H9 (cell line): ENCODE data around the gene RSBN1L. TPM values are rescaled to one million over a fixed set of nuclear protein-coding genes. Genes with fewer than 3 reads are reported as not detected.
A peak's percentile ranks its signal among the peaks of the same experiment; 100 is the strongest.

Experiments used
- DNase-seq: peaks from one replicate; pipeline ENCODE4 v3.0.0-alpha.2; 2017
- H2AFZ ChIP-seq: one replicate; pipeline ENCODE4 v1.6.1; 2013; ENCODE audit warnings: mild to moderate bottlenecking, low read length, control low read depth, moderate library complexity
- H2AK5ac ChIP-seq: 2 replicates; pipeline ENCODE4 v1.6.1; 2013; ENCODE audit warnings: low read length, control low read depth, mixed read lengths; ENCODE audit not compliant: insufficient read length
- H2BK120ac ChIP-seq: one replicate; pipeline ENCODE4 v1.6.1; 2013; ENCODE audit warnings: low read depth, mild to moderate bottlenecking, low read length, control low read depth, inconsistent platforms; ENCODE audit not compliant: poor library complexity, severe bottlenecking
- H2BK12ac ChIP-seq: 2 replicates; pipeline ENCODE4 v1.6.1; 2013; ENCODE audit warnings: low read length, control low read depth, mixed read lengths, low read depth; ENCODE audit not compliant: insufficient read length
- H2BK15ac ChIP-seq: 2 replicates; pipeline ENCODE4 v1.6.1; 2013; ENCODE audit warnings: low read depth, low read length, control low read depth
- H2BK20ac ChIP-seq: one replicate; pipeline ENCODE4 v1.6.1; 2013; ENCODE audit warnings: low read depth, mild to moderate bottlenecking, low read length, control low read depth, inconsistent platforms; ENCODE audit not compliant: poor library complexity, severe bottlenecking
- H2BK5ac ChIP-seq: 2 replicates; pipeline ENCODE4 v1.6.1; 2013; ENCODE audit warnings: low read length, control low read depth, mixed read lengths; ENCODE audit not compliant: insufficient read length
- H3K14ac ChIP-seq: 2 replicates; pipeline ENCODE4 v1.6.1; 2013; ENCODE audit warnings: low read length, control low read depth; ENCODE audit not compliant: insufficient read depth
- H3K18ac ChIP-seq: 2 replicates; pipeline ENCODE4 v1.6.1; 2013; ENCODE audit warnings: low read depth, mild to moderate bottlenecking, mixed read lengths, low read length, control low read depth; ENCODE audit not compliant: insufficient read length
- H3K23ac ChIP-seq: 2 replicates; pipeline ENCODE4 v1.6.1; 2013; ENCODE audit warnings: low read length, control low read depth, mixed read lengths, low read depth; ENCODE audit not compliant: insufficient read length
- H3K23me2 ChIP-seq: 2 replicates; pipeline ENCODE4 v1.6.1; 2013; ENCODE audit warnings: low read depth, mild to moderate bottlenecking, mixed read lengths, low read length, control low read depth; ENCODE audit not compliant: insufficient read length, poor library complexity, severe bottlenecking
- H3K27ac ChIP-seq: 2 replicates; pipeline ENCODE4 v1.5.1; 2013; ENCODE audit warnings: low read length, control low read depth, mixed read lengths, low read depth; ENCODE audit not compliant: insufficient read length
- H3K27me3 ChIP-seq: 2 replicates; pipeline ENCODE4 v1.6.1; 2013; ENCODE audit warnings: low read length, control low read depth, inconsistent platforms; ENCODE audit not compliant: insufficient read depth
- H3K4ac ChIP-seq: 2 replicates; pipeline ENCODE4 v1.6.1; 2013; ENCODE audit warnings: low read depth, mild to moderate bottlenecking, control low read depth, inconsistent platforms, low read length, moderate library complexity
- H3K4me1 ChIP-seq: 2 replicates; pipeline ENCODE4 v1.6.1; 2013; ENCODE audit warnings: low read length, control low read depth, inconsistent platforms; ENCODE audit not compliant: insufficient read depth
- H3K4me2 ChIP-seq: 2 replicates; pipeline ENCODE4 v1.6.1; 2013; ENCODE audit warnings: low read length, control low read depth, mixed read lengths; ENCODE audit not compliant: insufficient read length, insufficient read depth
- H3K56ac ChIP-seq: 2 replicates; pipeline ENCODE4 v1.6.1; 2013; ENCODE audit warnings: low read depth, mild to moderate bottlenecking, mixed read lengths, low read length, control low read depth; ENCODE audit not compliant: insufficient read length
- H3K79me1 ChIP-seq: 2 replicates; pipeline ENCODE4 v1.6.1; 2013; ENCODE audit warnings: low read depth, mild to moderate bottlenecking, moderate library complexity, low read length, control low read depth, inconsistent platforms; ENCODE audit not compliant: insufficient read depth, poor library complexity, severe bottlenecking
- H3K79me2 ChIP-seq: 2 replicates; pipeline ENCODE4 v1.6.1; 2013; ENCODE audit warnings: low read length, control low read depth, inconsistent platforms; ENCODE audit not compliant: insufficient read depth
- H3K9ac ChIP-seq: 2 replicates; pipeline ENCODE4 v1.6.1; 2013; ENCODE audit warnings: low read length, control low read depth, mixed read lengths; ENCODE audit not compliant: insufficient read length; ENCODE audit errors: extremely low read depth
- H3K9me3 ChIP-seq: one replicate; pipeline ENCODE4 v1.6.1; 2013; ENCODE audit warnings: low read depth, low read length, inconsistent platforms; ENCODE audit not compliant: control insufficient read depth
- H3T11ph ChIP-seq: one replicate; pipeline ENCODE4 v1.6.1; 2013; ENCODE audit warnings: mild to moderate bottlenecking, low read length, control low read depth, inconsistent platforms
- H4K20me1 ChIP-seq: one replicate; pipeline ENCODE4 v1.6.1; 2013; ENCODE audit not compliant: control insufficient read depth, insufficient read length, insufficient read depth
- H4K5ac ChIP-seq: 2 replicates; pipeline ENCODE4 v1.6.1; 2013; ENCODE audit warnings: low read depth, mild to moderate bottlenecking, mixed read lengths, low read length, control low read depth; ENCODE audit not compliant: insufficient read length
- H4K8ac ChIP-seq: replicated peaks from 2 replicates; pipeline ENCODE4 v1.6.1; 2013; ENCODE audit warnings: low read length, control low read depth, mixed read lengths, low read depth; ENCODE audit not compliant: insufficient read length
- H4K91ac ChIP-seq: 2 replicates; pipeline ENCODE4 v1.6.1; 2013; ENCODE audit warnings: low read depth, mild to moderate bottlenecking, moderate library complexity, mixed read lengths, low read length, control low read depth; ENCODE audit not compliant: insufficient read length
- H3K27ac Mint-ChIP-seq, 3 experiments: 2 replicates in 2 of 3; 3 replicates in 1 of 3; pipeline ENCODE4 v1.8.0; 2020 to 2021; ENCODE audit warnings: mixed read lengths in 3 of 3, mild to moderate bottlenecking in 1 of 3, moderate library complexity in 1 of 3
- H3K27me3 Mint-ChIP-seq: 2 replicates; pipeline ENCODE4 v1.8.0; 2021; ENCODE audit warnings: low read depth, mild to moderate bottlenecking, moderate library complexity, mixed read lengths
- H3K36me3 Mint-ChIP-seq, 3 experiments: 2 replicates in 2 of 3; 3 replicates in 1 of 3; pipeline ENCODE4 v1.8.0; 2020 to 2021; ENCODE audit warnings: low read depth in 3 of 3, mixed read lengths in 3 of 3; ENCODE audit not compliant: insufficient read depth in 1 of 3
- H3K4me1 Mint-ChIP-seq, 2 experiments: 2 replicates each; pipeline ENCODE4 v1.8.0; 2020; ENCODE audit warnings: mixed read lengths in 2 of 2
- H3K4me3 Mint-ChIP-seq, 2 experiments: 2 replicates in 1 of 2; 3 replicates in 1 of 2; pipeline ENCODE4 v1.8.0; 2020 to 2021; ENCODE audit warnings: mild to moderate bottlenecking in 2 of 2, mixed read lengths in 2 of 2, moderate library complexity in 1 of 2
- H3K9me3 Mint-ChIP-seq, 2 experiments: 2 replicates in 1 of 2; 3 replicates in 1 of 2; pipeline ENCODE4 v1.8.0; 2020; ENCODE audit warnings: mild to moderate bottlenecking in 2 of 2, mixed read lengths in 2 of 2, moderate library complexity in 1 of 2
- WGBS: extraction: QIAGEN DNeasy Blood & Tissue Kit; methylation state at CpG from one replicate; pipeline ENCODE4 v1.1.7; 2013; ENCODE audit warnings: missing lambda C conversion rate, low lambda C conversion rate, mixed read lengths; ENCODE audit not compliant: insufficient read length; ENCODE audit errors: extremely low coverage; 5-methylcytosine and 5-hydroxymethylcytosine counted together
- total RNA-seq: library from RNA; stranded (reverse); gene quantifications from 2 replicates; pipeline ENCODE4 v1.2.1, GENCODE V29; 2021
- TF ChIP-seq, protein P1 (sequence below): fragments of 200-600 bp; sonication (generic); conservative IDR thresholded peaks from 3 replicates; pipeline ENCODE4 v1.8.0; 2021; ENCODE audit warnings: antibody characterized with exemption, mild to moderate bottlenecking

The RSBN1L gene
- total RNA-seq, 1 experiment from 2014 or later, result 20.6 TPM

DNA sequence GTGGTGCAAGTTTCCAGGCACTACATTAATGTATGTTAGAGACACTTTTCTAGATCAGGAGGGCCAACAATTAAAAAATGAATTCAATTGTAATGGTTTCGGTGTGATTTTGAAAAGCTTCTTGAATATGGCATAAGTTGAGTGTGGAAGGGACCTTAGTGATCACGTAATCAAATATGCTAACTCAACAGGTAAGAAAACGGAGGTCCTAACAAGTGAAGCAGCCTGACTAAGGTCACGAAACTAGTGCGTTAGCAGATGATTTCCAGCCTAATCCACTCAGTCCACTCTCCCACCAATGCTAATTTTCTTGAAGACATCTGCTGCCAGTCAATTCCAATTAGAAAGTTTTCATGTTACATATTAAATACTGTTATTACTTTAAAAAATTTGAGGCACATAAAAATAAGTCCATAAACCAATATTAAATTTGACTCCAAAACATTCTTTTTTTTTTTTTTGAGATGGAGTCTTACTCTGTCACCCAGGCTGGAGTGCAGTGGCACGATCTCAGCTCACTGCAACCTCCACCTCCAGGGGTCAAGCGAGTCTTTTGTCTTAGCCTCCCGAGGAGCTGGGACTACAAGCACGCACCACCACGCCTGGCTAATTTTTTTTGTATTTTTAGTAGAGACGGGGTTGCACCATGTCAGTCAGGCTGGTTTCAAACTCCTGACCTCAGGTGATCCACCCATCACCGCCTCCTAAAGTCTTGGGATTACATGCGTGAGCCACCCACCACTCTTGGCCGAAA, 2.3 kb upstream of the RSBN1L start:
- Histone ChIP-seq H2BK120ac (no peak overlapping the region), H3K18ac (no peak overlapping the region), H4K20me1 (peaks cover 2% of the 10 kb centered on the region), H2BK20ac (no peak overlapping the region), H2AFZ (no peak overlapping the region), H3K23ac (no peak overlapping the region), H2BK5ac (no peak overlapping the region), H3K4ac (no peak overlapping the region), H3K9me3 (no peaks in the 10 kb centered on the region), H2AK5ac (no peak overlapping the region), H3K27me3 (no peaks in the 10 kb centered on the region), H3K23me2 (peaks cover 6% of the 10 kb centered on the region), H3K4me1 (no peaks in the 10 kb centered on the region; the same call in 1 of the 2 replicates), H3K56ac (no peak overlapping the region), H2BK12ac (no peak overlapping the region), H3K4me2 (peak overlapping the region; percentile 32), H4K5ac (no peak overlapping the region), H3K27ac (no peak overlapping the region), H3K14ac (no peak overlapping the region), H3K9ac (no peak overlapping the region), H3T11ph (no peak overlapping the region), H3K79me1 (peaks cover 9% of the 10 kb centered on the region), H2BK15ac (no peak overlapping the region), H3K79me2 (peaks cover 17% of the 10 kb centered on the region), H4K91ac (no peak overlapping the region), H4K8ac (no peak overlapping the region)
- no CpG with 5 or more reads among the region's 14 CpGs for WGBS
- no peaks in the 10 kb centered on the region for H3K27me3 Mint-ChIP-seq
- DNase-seq, result no peak
- H3K4me1 Mint-ChIP-seq, result peaks cover 32 to 34% of the 10 kb centered on the region in 2 experiments
- H3K27ac Mint-ChIP-seq, result peak overlapping the region in 1 of 3 experiments; percentile 44; a peak in 2 of 7 replicates
- H3K9me3 Mint-ChIP-seq, result no peaks in the 10 kb centered on the region
- peaks cover 3 to 25% (median 12%) of the 10 kb centered on the region in 3 experiments; a peak in 5 of 7 replicates for H3K36me3 Mint-ChIP-seq
- peak overlapping the region; percentile 54 to 76 for H3K4me3 Mint-ChIP-seq
- TF ChIP-seq, protein P1, sequence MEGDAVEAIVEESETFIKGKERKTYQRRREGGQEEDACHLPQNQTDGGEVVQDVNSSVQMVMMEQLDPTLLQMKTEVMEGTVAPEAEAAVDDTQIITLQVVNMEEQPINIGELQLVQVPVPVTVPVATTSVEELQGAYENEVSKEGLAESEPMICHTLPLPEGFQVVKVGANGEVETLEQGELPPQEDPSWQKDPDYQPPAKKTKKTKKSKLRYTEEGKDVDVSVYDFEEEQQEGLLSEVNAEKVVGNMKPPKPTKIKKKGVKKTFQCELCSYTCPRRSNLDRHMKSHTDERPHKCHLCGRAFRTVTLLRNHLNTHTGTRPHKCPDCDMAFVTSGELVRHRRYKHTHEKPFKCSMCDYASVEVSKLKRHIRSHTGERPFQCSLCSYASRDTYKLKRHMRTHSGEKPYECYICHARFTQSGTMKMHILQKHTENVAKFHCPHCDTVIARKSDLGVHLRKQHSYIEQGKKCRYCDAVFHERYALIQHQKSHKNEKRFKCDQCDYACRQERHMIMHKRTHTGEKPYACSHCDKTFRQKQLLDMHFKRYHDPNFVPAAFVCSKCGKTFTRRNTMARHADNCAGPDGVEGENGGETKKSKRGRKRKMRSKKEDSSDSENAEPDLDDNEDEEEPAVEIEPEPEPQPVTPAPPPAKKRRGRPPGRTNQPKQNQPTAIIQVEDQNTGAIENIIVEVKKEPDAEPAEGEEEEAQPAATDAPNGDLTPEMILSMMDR, result no peak
